ENCODE measurements around the gene CBFA2T3. TPM values are rescaled to one million over a fixed set of nuclear protein-coding genes. Genes with fewer than 3 reads are reported as not detected.

Gene CBFA2T3
- total and polyA plus RNA-seq, 7 experiments from 2014 or later = 0.14 to 25.2 (median 0.38) TPM; not detected in 1

GRCh38 chr16:88853325-88853941 lies 123.6 kb downstream of the CBFA2T3 start:
- Mint-ChIP-seq H3K4me3 (peak overlapping the region in 1 of 10 donors; percentile 12), H3K9me3 (peaks cover 0 to 3% (median 0%) of the 10 kb centered on the region in 11 donors), H3K27me3 (no peaks in the 10 kb centered on the region), H3K36me3 (peaks cover 0 to 6% (median 1%) of the 10 kb centered on the region in 5 donors), H3K4me1 (peaks cover 20 to 34% (median 31%) of the 10 kb centered on the region in 7 donors), H3K27ac (no peak overlapping the region)
- DNase-seq = no peak
- peaks cover 18 to 22% of the 10 kb centered on the region in 2 donors for H3K4me1 ChIP-seq (ENCODE audit: control insufficient read depth in 2 of 2, insufficient read depth in 2 of 2, low read length in 2 of 2)
- H3K27me3 ChIP-seq (ENCODE audit: control insufficient read depth in 2 of 2, insufficient read depth in 2 of 2, low read length in 2 of 2) = no peaks in the 10 kb centered on the region
- H3K4me3 ChIP-seq (ENCODE audit: low read length) = no peak overlapping the region
- H3K9me3 ChIP-seq (ENCODE audit: control insufficient read depth in 2 of 3, low read length in 3 of 3) = no peaks in the 10 kb centered on the region
- ATAC-seq = no peak
- no peak overlapping the region for H3K27ac ChIP-seq (ENCODE audit: low read depth, low read length)
- POLR2A ChIA-PET = no interaction called here
- H3K36me3 ChIP-seq (ENCODE audit: control insufficient read depth in 2 of 3, insufficient read depth in 3 of 3, low read length in 3 of 3) = peaks cover 0 to 20% (median 0%) of the 10 kb centered on the region in 3 experiments
- intact Hi-C loops (cut with micrococcal nuclease) = loop anchor here (10.0 kb wide), 2 partner anchors 279 to 391 kb away; partner anchors contain the start of gene ZC3H18 (in 1 of the 2)
- CTCF ChIA-PET = no interaction called here

- H3K4me1 Mint-ChIP-seq = peaks cover 11 to 25% (median 21%) of the 10 kb centered on the region in 7 donors
- peaks cover 9 to 15% of the 10 kb centered on the region in 2 donors for H3K4me1 ChIP-seq (ENCODE audit: control insufficient read depth in 2 of 2, insufficient read depth in 2 of 2, low read length in 2 of 2)
- ATAC-seq (no peak), DNase-seq (no peak)
- POLR2A ChIA-PET = interaction anchor here (0.5 kb wide), 1 partner anchor 49 kb away, joined by 3 read pairs; no protein-coding TSS in a partner anchor
- CTCF ChIA-PET = interaction anchor here (1.3 kb wide), 1 partner anchor 108 kb away, joined by 3 read pairs; no protein-coding TSS in a partner anchor
- no peaks in the 10 kb centered on the region for H3K27me3 ChIP-seq (ENCODE audit: control insufficient read depth in 2 of 2, insufficient read depth in 2 of 2, low read length in 2 of 2)
- no peak overlapping the region for H3K4me3 Mint-ChIP-seq
- H3K9me3 ChIP-seq (ENCODE audit: control insufficient read depth in 2 of 3, low read length in 3 of 3) = no peaks in the 10 kb centered on the region
- no peak overlapping the region for H3K27ac ChIP-seq (ENCODE audit: low read depth, low read length)
- H3K4me3 ChIP-seq (ENCODE audit: low read length) = no peak overlapping the region
- H3K36me3 ChIP-seq (ENCODE audit: control insufficient read depth in 2 of 3, insufficient read depth in 3 of 3, low read length in 3 of 3) = peaks cover 0 to 21% (median 0%) of the 10 kb centered on the region in 3 experiments
- peaks cover 0 to 6% (median 0%) of the 10 kb centered on the region in 5 donors for H3K36me3 Mint-ChIP-seq
- peaks cover 0 to 2% (median 0%) of the 10 kb centered on the region in 11 donors for H3K9me3 Mint-ChIP-seq
- no peaks in the 10 kb centered on the region for H3K27me3 Mint-ChIP-seq
- H3K27ac Mint-ChIP-seq = no peak overlapping the region
- intact Hi-C loops (cut with micrococcal nuclease) = loop anchor here (10.0 kb wide), 2 partner anchors 277 to 393 kb away; partner anchors contain the start of gene ZC3H18 (in 1 of the 2)
These were observed 125.4 kb downstream of the CBFA2T3 start for GRCh38 chr16:88851616-88852015.

GRCh38 chr16:88850531-88851199 lies 126.3 kb downstream of the CBFA2T3 start:
- DNase-seq (no peak), ATAC-seq (no peak)
- peaks cover 0 to 6% (median 0%) of the 10 kb centered on the region in 5 donors for H3K36me3 Mint-ChIP-seq
- ChIA-PET POLR2A (no interaction called here), CTCF (no interaction called here)
- Histone ChIP-seq H3K27ac (ENCODE audit: low read depth, low read length) (no peak overlapping the region), H3K36me3 (ENCODE audit: control insufficient read depth in 2 of 3, insufficient read depth in 3 of 3, low read length in 3 of 3) (peaks cover 0 to 21% (median 0%) of the 10 kb centered on the region in 3 experiments), H3K4me1 (ENCODE audit: control insufficient read depth in 2 of 2, insufficient read depth in 2 of 2, low read length in 2 of 2) (peaks cover 9% of the 10 kb centered on the region in 2 donors), H3K9me3 (ENCODE audit: control insufficient read depth in 2 of 3, low read length in 3 of 3) (no peaks in the 10 kb centered on the region), H3K4me3 (ENCODE audit: low read length) (no peak overlapping the region), H3K27me3 (ENCODE audit: control insufficient read depth in 2 of 2, insufficient read depth in 2 of 2, low read length in 2 of 2) (no peaks in the 10 kb centered on the region)
- H3K9me3 Mint-ChIP-seq = no peaks in the 10 kb centered on the region
- H3K4me1 Mint-ChIP-seq = peaks cover 11 to 21% (median 18%) of the 10 kb centered on the region in 7 donors
- peak overlapping the region in 2 of 9 donors; percentile 19 to 30 for H3K27ac Mint-ChIP-seq
- intact Hi-C loops (cut with micrococcal nuclease) = loop anchor here (10.0 kb wide), 2 partner anchors 276 to 394 kb away; partner anchors contain the start of gene ZC3H18 (in 1 of the 2)
- H3K27me3 Mint-ChIP-seq = no peaks in the 10 kb centered on the region
- H3K4me3 Mint-ChIP-seq = no peak overlapping the region

- intact Hi-C loops (cut with micrococcal nuclease) = no loop called here
- Histone ChIP-seq H3K27ac (ENCODE audit: low read depth, low read length) (no peak overlapping the region), H3K4me1 (ENCODE audit: control insufficient read depth in 2 of 2, insufficient read depth in 2 of 2, low read length in 2 of 2) (no peaks in the 10 kb centered on the region), H3K9me3 (ENCODE audit: control insufficient read depth in 2 of 3, low read length in 3 of 3) (no peaks in the 10 kb centered on the region), H3K27me3 (ENCODE audit: control insufficient read depth in 2 of 2, insufficient read depth in 2 of 2, low read length in 2 of 2) (no peaks in the 10 kb centered on the region), H3K36me3 (ENCODE audit: control insufficient read depth in 2 of 3, insufficient read depth in 3 of 3, low read length in 3 of 3) (peaks cover 0 to 23% (median 0%) of the 10 kb centered on the region in 3 experiments), H3K4me3 (ENCODE audit: low read length) (no peak overlapping the region)
- DNase-seq = no peak
- H3K27ac Mint-ChIP-seq = no peak overlapping the region
- no peak for ATAC-seq
- peaks cover 0 to 6% (median 0%) of the 10 kb centered on the region in 5 donors for H3K36me3 Mint-ChIP-seq
- CTCF ChIA-PET = no interaction called here
- no peaks in the 10 kb centered on the region for H3K9me3 Mint-ChIP-seq
- H3K4me3 Mint-ChIP-seq = no peak overlapping the region
- H3K4me1 Mint-ChIP-seq = peaks cover 0 to 8% (median 4%) of the 10 kb centered on the region in 7 donors
- no peaks in the 10 kb centered on the region for H3K27me3 Mint-ChIP-seq
- POLR2A ChIA-PET = interaction anchor here (0.6 kb wide), 1 partner anchor 285 kb away, joined by 3 read pairs; no protein-coding TSS in a partner anchor
These were observed 128.4 kb downstream of the CBFA2T3 start for GRCh38 chr16:88848557-88848956.

- DNase-seq (no peak), ATAC-seq (no peak)
- Histone ChIP-seq H3K9me3 (ENCODE audit: control insufficient read depth in 2 of 3, low read length in 3 of 3) (no peaks in the 10 kb centered on the region), H3K4me3 (ENCODE audit: low read length) (no peak overlapping the region), H3K4me1 (ENCODE audit: control insufficient read depth in 2 of 2, insufficient read depth in 2 of 2, low read length in 2 of 2) (no peaks in the 10 kb centered on the region), H3K36me3 (ENCODE audit: control insufficient read depth in 2 of 3, insufficient read depth in 3 of 3, low read length in 3 of 3) (peaks cover 0 to 31% (median 0%) of the 10 kb centered on the region in 3 experiments), H3K27me3 (ENCODE audit: control insufficient read depth in 2 of 2, insufficient read depth in 2 of 2, low read length in 2 of 2) (no peaks in the 10 kb centered on the region), H3K27ac (ENCODE audit: low read depth, low read length) (no peak overlapping the region)
- peaks cover 0 to 10% (median 0%) of the 10 kb centered on the region in 5 donors for H3K36me3 Mint-ChIP-seq
- no peaks in the 10 kb centered on the region for H3K27me3 Mint-ChIP-seq
- H3K27ac Mint-ChIP-seq = no peak overlapping the region
- no peaks in the 10 kb centered on the region for H3K9me3 Mint-ChIP-seq
- POLR2A ChIA-PET = no interaction called here
- peaks cover 0 to 8% (median 4%) of the 10 kb centered on the region in 7 donors for H3K4me1 Mint-ChIP-seq
- CTCF ChIA-PET = no interaction called here
- no peak overlapping the region for H3K4me3 Mint-ChIP-seq
- intact Hi-C loops (cut with micrococcal nuclease) = no loop called here
These were observed 129.4 kb downstream of the CBFA2T3 start for GRCh38 chr16:88847654-88848053.

- intact Hi-C loops (cut with micrococcal nuclease) = no loop called here
- POLR2A ChIA-PET = interaction anchor here (0.7 to 0.9 kb wide), 2 partner anchors 12 to 67 kb away, joined by 3 read pairs; no protein-coding TSS in a partner anchor
- H3K4me3 ChIP-seq (ENCODE audit: low read length) = no peak overlapping the region
These were observed 130.9 kb downstream of the CBFA2T3 start for GRCh38 chr16:88846088-88846487.

More at GRCh38 chr16:88846088-88846487, 130.9 kb downstream of the CBFA2T3 start:
- Mint-ChIP-seq H3K36me3 (peaks cover 0 to 10% (median 0%) of the 10 kb centered on the region in 5 donors), H3K27me3 (no peaks in the 10 kb centered on the region), H3K9me3 (no peaks in the 10 kb centered on the region), H3K27ac (no peak overlapping the region), H3K4me1 (peaks cover 0 to 1% (median 0%) of the 10 kb centered on the region in 7 donors), H3K4me3 (no peak overlapping the region)
- DNase-seq (no peak), ATAC-seq (no peak)
- CTCF ChIA-PET = interaction anchor here (0.7 to 0.8 kb wide), 2 partner anchors 12 to 103 kb away, joined by 3 to 4 read pairs; no protein-coding TSS in a partner anchor
- no peaks in the 10 kb centered on the region for H3K9me3 ChIP-seq (ENCODE audit: control insufficient read depth in 2 of 3, low read length in 3 of 3)
- H3K4me1 ChIP-seq (ENCODE audit: control insufficient read depth in 2 of 2, insufficient read depth in 2 of 2, low read length in 2 of 2) = no peaks in the 10 kb centered on the region
- H3K27ac ChIP-seq (ENCODE audit: low read depth, low read length) = no peak overlapping the region
- peaks cover 0 to 47% (median 0%) of the 10 kb centered on the region in 3 experiments for H3K36me3 ChIP-seq (ENCODE audit: control insufficient read depth in 2 of 3, insufficient read depth in 3 of 3, low read length in 3 of 3)
- no peaks in the 10 kb centered on the region for H3K27me3 ChIP-seq (ENCODE audit: control insufficient read depth in 2 of 2, insufficient read depth in 2 of 2, low read length in 2 of 2)
